NCI-H2029 treated with DMSO at 0.1 percent for 48 hours (cell line): Measurements from ENCODE around the gene ADAM22.

Experiments
- DNase-seq: peaks from one replicate; lab custom pipeline; 2025; lab: John Stamatoyannopoulos, UW

ADAM22 gene

GRCh38 chr7:87961754-87962153 lies 27.7 kb downstream of the ADAM22 start:
- DNase-seq: no peak

- DNase-seq: no peak
Observed at GRCh38 chr7:87966271-87966670, 32.2 kb downstream of the ADAM22 start.

GRCh38 chr7:87968021-87968420 lies 34.0 kb downstream of the ADAM22 start:
- DNase-seq: no peak

DNA sequence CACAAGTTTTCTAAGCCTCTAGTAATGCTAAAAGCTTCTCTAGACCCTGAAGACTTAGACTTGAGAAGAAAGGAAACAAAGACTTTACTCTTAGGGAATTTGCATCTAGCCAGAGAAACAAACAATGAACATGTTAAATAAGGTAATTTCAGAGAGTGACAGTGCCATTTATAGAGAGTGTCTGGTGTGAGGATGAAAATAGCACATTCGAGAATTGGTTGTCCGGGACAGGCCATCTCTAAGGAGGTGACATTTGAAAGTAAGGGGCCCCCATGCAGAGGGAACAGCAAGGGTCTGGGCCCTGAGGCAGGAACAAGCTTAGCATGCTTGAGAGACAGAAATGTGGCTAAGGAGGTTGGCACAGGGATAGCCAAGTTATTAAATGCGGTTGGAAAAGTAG lies 48.1 kb downstream of the ADAM22 start:
- no peak for DNase-seq

- no peak for DNase-seq
Observed at GRCh38 chr7:87984088-87984487, 50.0 kb downstream of the ADAM22 start.

DNA sequence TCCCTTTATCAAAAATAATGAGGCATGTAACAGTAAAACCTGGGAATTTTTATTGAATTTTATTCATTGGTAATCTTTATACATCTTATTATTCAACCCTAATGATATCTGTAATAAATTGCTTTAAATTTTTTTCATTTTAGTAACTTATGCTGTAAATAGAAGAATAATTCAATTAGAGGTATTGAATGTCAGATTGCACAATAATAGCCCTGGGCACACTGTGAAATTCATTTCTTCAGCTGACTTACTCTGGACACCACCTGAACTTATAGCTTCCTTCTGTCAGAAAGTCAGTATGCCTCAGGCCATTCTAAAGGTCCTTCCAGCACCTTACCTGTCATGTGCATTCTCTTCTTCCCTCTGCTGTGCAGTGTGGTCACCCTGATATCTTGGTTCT lies 59.2 kb downstream of the ADAM22 start:
- no peak for DNase-seq

- DNase-seq: no peak
Observed at GRCh38 chr7:87999261-87999660, 65.2 kb downstream of the ADAM22 start.

GRCh38 chr7:88001744-88002530 lies 67.9 kb downstream of the ADAM22 start:
- no peak for DNase-seq

DNA sequence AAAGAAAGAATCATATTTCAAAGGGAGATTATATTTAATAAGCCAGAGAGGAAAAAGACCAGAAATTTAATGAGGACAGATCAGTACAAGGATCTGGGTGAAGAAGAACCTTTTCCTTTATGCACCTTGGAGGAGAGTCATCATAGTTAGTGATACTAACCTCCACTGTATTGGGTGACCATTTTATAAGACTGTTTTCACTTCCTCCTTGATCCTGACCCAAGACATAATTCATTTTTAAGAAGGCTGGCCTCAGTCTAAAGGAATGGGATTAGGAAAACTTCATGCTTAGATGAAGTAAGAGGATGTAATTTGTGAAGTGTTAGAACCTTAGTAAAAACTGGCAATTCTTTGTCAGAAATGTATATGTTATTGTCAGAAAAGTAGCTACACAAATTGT lies 68.6 kb downstream of the ADAM22 start:
- DNase-seq: no peak

GRCh38 chr7:88003581-88003980 lies 69.5 kb downstream of the ADAM22 start:
- DNase-seq: no peak

- DNase-seq: no peak
Observed at GRCh38 chr7:88005191-88005590, 71.1 kb downstream of the ADAM22 start.

GRCh38 chr7:88009651-88010050 lies 75.6 kb downstream of the ADAM22 start:
- DNase-seq: no peak

DNA sequence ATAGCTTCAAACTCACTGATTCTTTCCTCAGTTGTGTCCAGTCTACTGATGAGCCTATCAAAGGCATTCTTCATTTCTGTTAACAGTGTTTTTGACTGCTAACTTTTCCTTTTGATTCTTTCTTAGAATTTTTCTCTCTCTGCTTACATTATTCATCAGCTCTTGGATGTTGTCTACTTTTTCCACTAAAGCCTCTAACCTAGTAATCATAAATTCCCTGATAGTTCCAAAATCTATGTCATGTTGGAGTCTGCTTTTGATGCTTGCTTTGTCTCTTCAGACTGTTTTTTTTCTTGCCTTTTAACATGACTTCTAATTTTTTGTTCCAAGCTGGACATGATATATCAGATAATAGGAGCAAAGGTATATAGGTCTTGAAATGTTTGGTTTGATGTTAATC lies 78.0 kb downstream of the ADAM22 start:
- DNase-seq: no peak

DNA sequence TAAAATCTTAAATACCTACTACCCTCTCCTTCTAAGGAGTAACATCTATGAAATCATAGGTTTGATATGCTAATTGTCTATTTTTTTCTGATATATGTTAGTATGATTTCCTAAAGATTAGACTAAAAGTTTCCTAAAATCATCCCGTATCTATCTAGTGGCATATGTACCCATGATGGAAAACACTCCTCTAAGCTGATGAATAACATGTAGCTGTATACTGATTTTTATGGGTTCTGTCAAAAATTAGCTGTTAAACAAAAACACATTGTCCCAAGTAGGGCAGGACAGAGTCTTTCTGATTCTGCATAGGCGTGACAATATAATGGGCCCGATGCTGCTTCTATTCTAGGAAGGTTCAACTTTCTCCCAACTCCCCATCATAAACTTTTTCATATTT lies 79.9 kb downstream of the ADAM22 start:
- no peak for DNase-seq

DNA sequence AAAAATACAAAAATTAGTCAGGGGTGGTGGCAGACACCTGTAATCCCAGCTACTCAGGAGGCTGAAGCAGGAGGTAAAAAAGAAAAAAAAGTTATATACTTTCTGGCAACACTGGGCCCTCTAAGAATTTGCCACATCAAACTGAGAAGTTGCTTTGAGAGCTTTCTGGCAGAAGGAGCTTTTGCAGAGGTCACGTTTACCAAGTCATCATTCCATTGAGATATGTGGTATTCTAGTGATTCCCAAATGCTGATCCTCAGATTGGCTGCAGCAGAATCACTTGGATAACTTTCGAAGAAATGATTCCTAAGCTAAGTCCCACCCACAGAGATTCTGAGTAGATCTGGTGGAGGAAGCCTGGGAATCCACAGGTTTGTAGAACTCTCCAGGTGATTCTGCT lies 80.5 kb downstream of the ADAM22 start:
- no peak for DNase-seq

- DNase-seq: no peak
Observed at GRCh38 chr7:88015309-88015708, 81.3 kb downstream of the ADAM22 start.

DNA sequence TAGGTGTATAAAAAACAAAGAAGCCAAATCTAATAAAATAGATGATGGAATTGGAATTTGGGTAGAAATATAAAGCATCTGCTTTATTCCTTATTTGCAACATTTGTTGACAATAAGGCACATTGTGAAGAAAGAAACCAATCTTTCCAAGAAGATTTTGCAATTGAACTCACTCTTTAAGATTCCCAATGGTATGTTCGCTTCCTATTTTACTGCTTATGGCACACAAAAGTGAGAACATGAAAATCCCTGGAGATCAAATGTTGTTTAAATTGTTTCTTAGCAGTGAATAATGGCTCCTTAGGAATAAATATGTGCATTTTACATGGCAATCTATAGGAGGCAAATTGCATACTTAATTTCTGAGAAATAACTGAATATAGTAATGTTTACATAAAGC lies 84.5 kb downstream of the ADAM22 start:
- no peak for DNase-seq

- DNase-seq: no peak
Observed at GRCh38 chr7:88020953-88021665, 87.1 kb downstream of the ADAM22 start.

DNA sequence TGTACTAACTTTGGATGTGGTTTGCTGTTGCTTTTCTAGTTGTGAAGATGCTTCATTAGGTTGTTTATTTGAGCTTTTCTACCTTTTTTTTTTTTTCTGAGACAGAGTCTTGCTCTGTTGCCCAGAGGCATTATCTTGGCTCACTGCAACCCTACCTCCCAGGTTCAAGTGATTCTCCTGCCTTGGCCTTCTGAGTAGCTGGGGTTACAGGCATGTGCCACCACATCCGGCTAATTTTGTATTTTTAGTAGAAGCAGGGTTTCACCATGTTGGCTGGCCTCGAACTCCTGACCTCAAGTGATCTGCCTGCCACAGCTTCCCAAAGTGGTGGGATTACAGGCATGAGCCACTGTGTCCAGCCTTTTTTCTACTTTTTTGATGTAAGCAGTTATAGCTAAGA lies 93.7 kb downstream of the ADAM22 start:
- no peak for DNase-seq

DNA sequence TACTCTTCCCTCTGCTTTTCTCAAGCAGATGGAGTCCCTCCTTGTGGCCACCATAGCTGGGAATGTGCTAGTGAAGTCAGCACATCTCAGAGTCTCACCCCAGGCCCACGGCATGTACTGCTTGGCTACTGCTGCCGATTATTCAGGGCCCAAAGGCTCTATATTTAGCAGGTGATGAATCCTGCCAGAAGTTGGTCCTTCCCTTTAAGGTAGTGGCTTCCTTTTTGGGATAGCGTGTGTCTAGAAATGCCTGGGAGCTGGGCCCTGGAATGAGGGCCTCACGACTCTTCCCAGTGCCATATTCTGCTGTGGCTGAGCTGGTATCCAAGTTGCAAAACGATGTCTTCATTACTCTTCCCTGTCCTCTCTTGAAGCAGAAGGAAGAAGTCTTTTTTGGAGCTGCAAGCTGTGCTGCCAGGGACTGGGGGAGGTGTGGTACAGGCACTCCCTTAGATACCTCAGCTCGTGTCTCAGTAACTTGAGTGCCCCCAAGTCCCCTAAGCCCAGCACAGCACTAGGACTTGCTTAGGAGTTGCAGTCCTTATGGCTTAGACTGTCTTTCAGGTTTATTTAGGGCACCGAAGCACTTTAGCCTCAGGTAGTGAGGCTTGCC lies 100.1 kb downstream of the ADAM22 start:
- DNase-seq: no peak

DNA sequence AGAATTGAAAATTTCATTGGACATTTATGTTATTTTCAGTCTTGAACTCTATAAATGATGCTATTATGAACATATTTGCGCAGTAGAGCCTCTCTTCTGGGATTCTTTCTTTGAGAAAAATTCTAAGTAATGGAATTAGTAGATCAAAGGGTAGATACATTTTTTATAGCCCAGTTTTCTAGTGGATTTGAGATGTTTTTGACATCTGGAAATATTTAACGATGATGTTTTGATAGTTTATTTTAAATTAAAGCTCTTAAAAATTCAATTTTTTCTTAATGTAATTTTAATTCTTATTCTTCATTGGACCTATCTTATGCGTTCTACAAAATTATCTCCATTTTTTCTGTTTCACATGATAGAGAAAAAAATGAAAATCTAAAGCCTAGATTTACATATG lies 103.0 kb downstream of the ADAM22 start:
- DNase-seq: no peak

DNA sequence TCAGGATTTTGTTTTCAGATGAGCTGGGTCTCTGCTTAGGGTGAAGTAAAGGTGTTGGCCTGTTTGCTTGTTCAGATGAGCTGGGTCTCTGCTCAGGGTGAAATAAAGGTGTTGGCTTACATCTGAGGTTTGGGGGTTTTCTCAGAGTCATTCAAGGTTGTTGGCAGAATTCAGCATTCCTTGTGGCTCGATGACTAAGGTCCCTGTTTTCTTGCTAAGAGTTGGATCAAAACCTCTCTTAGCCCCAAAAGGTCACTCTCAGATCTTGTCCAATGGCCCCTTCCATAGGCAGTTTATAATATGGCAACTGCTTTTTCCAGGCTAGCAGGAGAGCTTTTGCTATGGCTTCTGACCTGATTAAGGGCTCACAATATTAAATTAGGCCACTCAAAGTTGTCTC lies 106.6 kb downstream of the ADAM22 start:
- no peak for DNase-seq

DNA sequence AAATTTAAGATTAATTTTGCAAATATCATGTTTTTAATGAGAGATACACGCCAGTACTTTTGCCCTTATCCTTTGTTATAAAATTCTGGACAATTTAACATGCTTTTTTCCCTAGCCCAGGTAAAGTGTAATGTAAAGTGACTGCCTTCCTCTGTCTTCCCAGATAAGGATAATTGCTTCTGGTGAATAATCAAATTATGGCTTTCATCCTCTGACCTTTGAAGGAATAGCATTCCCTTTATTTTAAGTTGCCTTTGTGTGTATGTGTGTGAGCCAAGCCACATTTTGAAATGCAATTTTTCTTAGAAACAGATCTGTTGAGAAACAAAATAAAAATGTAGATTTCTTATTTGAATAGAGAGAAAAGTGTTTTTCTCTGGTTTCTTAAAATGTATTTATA lies 107.5 kb downstream of the ADAM22 start:
- DNase-seq: no peak
